OCI-LY1 (cell line): Measurements from ENCODE around the gene AAK1.

Experiments
- H2AFZ ChIP-seq: fragments of 200-600 bp; sonication (generic), shearing (Covaris generic); 2 replicates; pipeline ENCODE4 v1.6.0; 2014; ENCODE audit warnings: antibody characterized with exemption, mild to moderate bottlenecking, low read length
- H3F3A ChIP-seq: fragments of 200-600 bp; sonication (generic), shearing (Covaris generic); 2 replicates; pipeline ENCODE4 v1.6.0; 2014; ENCODE audit warnings: mild to moderate bottlenecking, antibody characterized with exemption, low read length, moderate library complexity; ENCODE audit not compliant: insufficient read depth
- H3K27ac ChIP-seq: fragments of 200-600 bp; sonication (generic); 2 replicates; pipeline ENCODE4 v1.5.1; 2014; ENCODE audit warnings: low read length, mixed run types, mild to moderate bottlenecking, low read depth; ENCODE audit not compliant: poor library complexity, severe bottlenecking
- H3K27me3 ChIP-seq: fragments of 200-600 bp; sonication (generic); 2 replicates; pipeline ENCODE4 v1.6.0; 2014; ENCODE audit warnings: antibody characterized with exemption, mild to moderate bottlenecking, low read length, moderate library complexity; ENCODE audit not compliant: insufficient read depth
- H3K36me3 ChIP-seq: fragments of 200-600 bp; sonication (generic); 2 replicates; pipeline ENCODE4 v1.6.1; 2014; ENCODE audit warnings: mild to moderate bottlenecking, antibody characterized with exemption, low read length, moderate library complexity, mixed read lengths; ENCODE audit not compliant: insufficient read depth
- H3K4me1 ChIP-seq: fragments of 200-600 bp; sonication (generic); 2 replicates; pipeline ENCODE4 v1.5.1; 2014; ENCODE audit warnings: mild to moderate bottlenecking, low read length, moderate library complexity; ENCODE audit not compliant: insufficient read depth, severe bottlenecking
- H3K4me2 ChIP-seq: fragments of 200-600 bp; sonication (generic), shearing (Covaris generic); 2 replicates; pipeline ENCODE4 v1.6.1; 2014; ENCODE audit warnings: low read length
- H3K4me3 ChIP-seq: fragments of 200-600 bp; sonication (generic); 2 replicates; pipeline ENCODE4 v1.5.1; 2014; ENCODE audit warnings: low read length, low read depth, mild to moderate bottlenecking, mixed read lengths; ENCODE audit not compliant: poor library complexity, severe bottlenecking
- H3K79me2 ChIP-seq: fragments of 200-600 bp; shearing (Covaris generic); 2 replicates; pipeline ENCODE4 v1.6.1; 2016; ENCODE audit warnings: mixed run types, low read length, mixed read lengths; ENCODE audit not compliant: insufficient read depth
- H3K9ac ChIP-seq: fragments of 200-600 bp; sonication (generic), shearing (Covaris generic); 2 replicates; pipeline ENCODE4 v1.6.1; 2014; ENCODE audit warnings: mild to moderate bottlenecking, low read length, mixed read lengths
- H3K9me2 ChIP-seq: fragments of 200-600 bp; sonication (generic), shearing (Covaris generic); 2 replicates; pipeline ENCODE4 v1.6.1; 2014; ENCODE audit warnings: low read depth, mild to moderate bottlenecking, low read length, mixed read lengths
- H3K9me3 ChIP-seq: fragments of 200-600 bp; shearing (Covaris generic); 2 replicates; pipeline ENCODE4 v1.6.1; 2014; ENCODE audit warnings: low read length, mixed read lengths
- H4K20me1 ChIP-seq: fragments of 200-600 bp; sonication (generic), shearing (Covaris generic); 2 replicates; pipeline ENCODE4 v1.6.0; 2016; ENCODE audit warnings: mild to moderate bottlenecking, low read length; ENCODE audit not compliant: insufficient read depth
- CTCF ChIP-seq: fragments of 200-600 bp; sonication (generic), shearing (Covaris generic); IDR thresholded peaks from 2 replicates; pipeline ENCODE4 v1.5.1; 2017; ENCODE audit warnings: mild to moderate bottlenecking, antibody characterized with exemption, low read length, moderate library complexity, mixed read lengths
- EZH2 ChIP-seq: fragments of 200-600 bp; sonication (generic), shearing (Covaris generic); IDR thresholded peaks from 2 replicates; pipeline ENCODE4 v1.8.0; 2017; ENCODE audit warnings: borderline replicate concordance, mixed run types, mild to moderate bottlenecking, antibody characterized with exemption, low read length, moderate library complexity, mixed read lengths

The AAK1 gene

DNA sequence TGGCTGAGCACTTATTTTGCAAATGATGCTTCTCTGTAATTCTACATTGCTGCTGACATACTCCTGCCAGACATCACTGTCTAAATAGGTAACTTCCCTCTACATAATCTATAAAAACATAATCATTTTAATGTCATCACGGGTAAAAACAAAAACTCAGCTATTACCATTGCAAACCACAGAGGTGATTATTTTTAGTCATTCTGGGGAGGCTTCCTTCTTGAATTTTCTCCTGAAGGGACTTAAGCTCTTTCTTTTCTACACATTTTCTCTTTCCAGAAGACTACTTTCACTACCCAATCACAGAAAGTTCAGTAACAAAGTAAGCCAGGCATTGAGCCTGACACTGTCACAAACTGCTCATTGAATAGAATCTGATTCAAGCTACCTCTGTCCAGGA is 165.9 kb downstream of the AAK1 start:
- Histone ChIP-seq H3K4me1 (peaks cover 4% of the 10 kb centered on the region), H4K20me1 (no peaks in the 10 kb centered on the region), H2AFZ (no peak overlapping the region), H3K36me3 (no peaks in the 10 kb centered on the region), H3K9me3 (no peaks in the 10 kb centered on the region), H3K27ac (no peak overlapping the region), H3K9me2 (no peaks in the 10 kb centered on the region), H3K79me2 (no peaks in the 10 kb centered on the region), H3K9ac (no peak overlapping the region), H3K27me3 (no peaks in the 10 kb centered on the region), H3K4me2 (no peak overlapping the region), H3K4me3 (no peak overlapping the region), H3F3A (no peaks in the 10 kb centered on the region)
- no peak for TF ChIP-seq EZH2
- no peak for TF ChIP-seq CTCF

GRCh38 chr2:69474688-69475087 is 168.9 kb downstream of the AAK1 start:
- no peaks in the 10 kb centered on the region for H3F3A ChIP-seq
- no peaks in the 10 kb centered on the region for H3K79me2 ChIP-seq
- no peak overlapping the region for H3K9ac ChIP-seq
- H3K9me3 ChIP-seq, result no peaks in the 10 kb centered on the region
- H3K9me2 ChIP-seq, result no peaks in the 10 kb centered on the region
- H3K36me3 ChIP-seq, result no peaks in the 10 kb centered on the region
- H3K27me3 ChIP-seq, result no peaks in the 10 kb centered on the region
- H3K4me2 ChIP-seq, result no peak overlapping the region
- no peaks in the 10 kb centered on the region for H3K4me1 ChIP-seq
- TF ChIP-seq CTCF (no peak), EZH2 (no peak)
- no peak overlapping the region for H3K4me3 ChIP-seq
- H4K20me1 ChIP-seq, result no peaks in the 10 kb centered on the region
- H3K27ac ChIP-seq, result no peak overlapping the region
- no peak overlapping the region for H2AFZ ChIP-seq

DNA sequence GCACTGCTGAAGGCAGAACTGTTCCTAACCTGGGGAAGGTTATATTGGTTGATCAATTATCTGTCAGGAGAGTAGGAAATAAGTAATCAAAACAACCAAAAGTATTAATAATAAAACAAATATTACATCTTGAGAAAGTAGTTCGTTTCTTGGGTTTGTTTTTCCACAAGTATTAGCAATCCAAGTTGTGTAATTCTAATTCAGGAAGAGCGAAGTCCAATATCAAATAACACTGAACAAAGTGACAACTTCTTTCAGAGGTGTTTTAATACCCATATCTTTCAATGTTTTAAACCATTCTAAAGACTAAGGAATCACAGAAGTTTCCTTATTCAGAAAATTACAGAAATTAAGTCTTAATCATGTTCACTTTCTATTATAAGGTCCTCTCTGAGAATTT is 171.7 kb downstream of the AAK1 start:
- H3K9ac ChIP-seq, result no peak overlapping the region
- H2AFZ ChIP-seq, result no peak overlapping the region
- H3K9me3 ChIP-seq, result no peaks in the 10 kb centered on the region
- no peaks in the 10 kb centered on the region for H3K36me3 ChIP-seq
- H3K9me2 ChIP-seq, result no peaks in the 10 kb centered on the region
- H3K4me1 ChIP-seq, result no peaks in the 10 kb centered on the region
- no peaks in the 10 kb centered on the region for H3K27me3 ChIP-seq
- no peak for TF ChIP-seq CTCF
- no peak for TF ChIP-seq EZH2
- no peaks in the 10 kb centered on the region for H4K20me1 ChIP-seq
- no peak overlapping the region for H3K4me3 ChIP-seq
- no peak overlapping the region for H3K4me2 ChIP-seq
- no peak overlapping the region for H3K27ac ChIP-seq
- no peaks in the 10 kb centered on the region for H3K79me2 ChIP-seq
- H3F3A ChIP-seq, result no peaks in the 10 kb centered on the region
